HEK293 (cell line): ENCODE data around the gene MYO15B.
"Not testable (repeated sequence)": the region's sequence is repeated elsewhere in the genome, so short reads cannot be mapped to it uniquely, and the experiment has no call there.

Experiments
- CTCF ChIA-PET: fragments of 350-600 bp; formaldehyde crosslinking; extraction: SDS; loops from one replicate; lab custom pipeline; 2021; ENCODE audit warnings: antibody characterized with exemption; lab: Yijun Ruan, JAX
- POLR2A ChIA-PET: fragments of 300-600 bp; formaldehyde crosslinking; extraction: SDS; loops from one replicate; lab custom pipeline; 2020; ENCODE audit warnings: antibody characterized with exemption, inconsistent platforms; lab: Yijun Ruan, JAX
- H3K27ac ChIP-seq: fragments of 200-500 bp; sonication (Bioruptor generic); 2 replicates; pipeline ENCODE4 v1.5.1; 2014; ENCODE audit warnings: low read depth, low read length, control low read depth, inconsistent platforms; ENCODE audit errors: extremely low read depth
- H3K36me3 ChIP-seq, 2 experiments: fragments of 200-500 bp in 1 of 2; sonication (Bioruptor generic) in 1 of 2; 1 replicate in 1 of 2; 2 replicates in 1 of 2; pipeline ENCODE4 v1.5.1; 2014 to 2017; ENCODE audit warnings: inconsistent platforms in 2 of 2, low read length in 2 of 2; ENCODE audit not compliant: control insufficient read depth in 2 of 2, insufficient read depth in 1 of 2
- H3K4me1 ChIP-seq: fragments of 200-500 bp; sonication (Bioruptor generic); 2 replicates; pipeline ENCODE4 v1.5.1; 2014; ENCODE audit warnings: mild to moderate bottlenecking, low read length, inconsistent platforms; ENCODE audit not compliant: control insufficient read depth, insufficient read depth
- H3K4me3 ChIP-seq: 2 replicates; pipeline ENCODE4 v1.5.1; 2011; ENCODE audit warnings: low read depth, mild to moderate bottlenecking, control low read depth, low read length, moderate library complexity
- H3K9me3 ChIP-seq: fragments of 200-500 bp; sonication (Bioruptor generic); 2 replicates; pipeline ENCODE4 v1.5.1; 2014; ENCODE audit warnings: low read depth, low read length, inconsistent platforms; ENCODE audit not compliant: control insufficient read depth, insufficient read depth
- GLIS1 ChIP-seq: fragments of 450-650 bp; formaldehyde crosslinking; IDR thresholded peaks from 2 replicates; pipeline ENCODE4 v1.5.1; 2016; ENCODE audit warnings: missing biosample characterization, missing genetic modification characterization
- INSM2 ChIP-seq: fragments of 450-650 bp; formaldehyde crosslinking; IDR thresholded peaks from 2 replicates; pipeline ENCODE4 v1.5.1; 2016; ENCODE audit warnings: missing biosample characterization, missing genetic modification characterization
- KLF10 ChIP-seq: fragments of 450-650 bp; IDR thresholded peaks from 2 replicates; pipeline ENCODE4 v1.5.1; 2018; ENCODE audit warnings: missing biosample characterization, mild to moderate bottlenecking, missing genetic modification characterization
- SP2 ChIP-seq: fragments of 450-650 bp; formaldehyde crosslinking; IDR thresholded peaks from 2 replicates; pipeline ENCODE4 v1.5.1; 2016; ENCODE audit warnings: missing biosample characterization, missing genetic modification characterization
- ZNF140 ChIP-seq: fragments of 450-650 bp; formaldehyde crosslinking; IDR thresholded peaks from 2 replicates; pipeline ENCODE4 v1.5.1; 2016; ENCODE audit warnings: missing biosample characterization, missing genetic modification characterization
- ZNF148 ChIP-seq: fragments of 450-650 bp; formaldehyde crosslinking; IDR thresholded peaks from 2 replicates; pipeline ENCODE4 v1.5.0; 2017; ENCODE audit warnings: missing biosample characterization, missing genetic modification characterization, borderline replicate concordance
- ZNF335 ChIP-seq: fragments of 450-650 bp; formaldehyde crosslinking; conservative IDR thresholded peaks from 2 replicates; pipeline ENCODE4 v1.5.1; 2016; ENCODE audit warnings: missing biosample characterization, missing genetic modification characterization
- ZNF354C ChIP-seq: fragments of 450-650 bp; formaldehyde crosslinking; IDR thresholded peaks from 2 replicates; pipeline ENCODE4 v1.5.1; 2016; ENCODE audit warnings: missing biosample characterization, missing genetic modification characterization, low read depth, borderline replicate concordance
- ZNF555 ChIP-seq: fragments of 450-650 bp; formaldehyde crosslinking; conservative IDR thresholded peaks from 2 replicates; pipeline ENCODE4 v1.5.1; 2017; ENCODE audit warnings: missing biosample characterization, mild to moderate bottlenecking, missing genetic modification characterization, inconsistent platforms
- ZNF596 ChIP-seq: fragments of 450-650 bp; IDR thresholded peaks from 2 replicates; pipeline ENCODE4 v1.5.0; 2018; ENCODE audit warnings: missing biosample characterization, mild to moderate bottlenecking, missing genetic modification characterization, moderate library complexity
- ZNF600 ChIP-seq: fragments of 450-650 bp; formaldehyde crosslinking; IDR thresholded peaks from 2 replicates; pipeline ENCODE4 v1.5.1; 2016; ENCODE audit warnings: missing biosample characterization, missing genetic modification characterization
- ZNF610 ChIP-seq: fragments of 450-650 bp; formaldehyde crosslinking; IDR thresholded peaks from 2 replicates; pipeline ENCODE4 v1.5.1; 2016; ENCODE audit warnings: missing biosample characterization, missing genetic modification characterization, borderline replicate concordance

The MYO15B gene

DNA sequence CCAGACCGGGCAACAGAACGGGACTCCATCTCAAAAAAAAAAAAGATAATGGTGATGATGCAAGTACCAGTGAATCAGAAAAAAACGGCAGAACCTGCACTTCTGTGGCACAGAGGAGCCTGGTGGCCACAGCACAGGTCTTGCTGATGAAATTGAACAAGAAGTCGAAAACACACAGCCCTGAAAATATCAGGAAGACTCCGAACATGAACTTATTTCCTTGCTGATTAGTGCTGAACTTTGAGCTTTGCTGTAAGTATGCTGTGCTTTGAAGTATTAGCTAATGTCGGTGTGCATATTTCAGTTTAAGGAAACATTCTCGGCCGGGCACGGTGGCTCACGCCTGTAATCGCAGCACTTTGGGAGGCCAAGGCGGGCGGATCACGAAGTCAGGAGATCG lies 10.9 kb upstream of the MYO15B start (continued):
- TF ChIP-seq ZNF140 (tag by site-specific recombination) (no peak), ZNF596 (tag by site-specific recombination) (no peak), ZNF555 (tag by site-specific recombination) (no peak), ZNF148 (tag by site-specific recombination) (no peak)

- CTCF ChIA-PET, result interaction anchor here (1.0 to 4.1 kb wide), 6 partner anchors 19 to 167 kb away, joined by 3 to 24 read pairs (median 4); partner anchors contain the start of genes SMIM5 and TSEN54
- H3K4me1 ChIP-seq, H3K9me3 ChIP-seq, H3K36me3 ChIP-seq, H3K4me3 ChIP-seq, H3K27ac ChIP-seq: not testable (repeated sequence)
- POLR2A ChIA-PET, result interaction anchor here (0.6 kb wide), 1 partner anchor 368 kb away, joined by 3 read pairs; no protein-coding TSS in a partner anchor
- TF ChIP-seq SP2 (peak; percentile 12; the same call in 1 of the 2 replicates), ZNF600 (tag by site-specific recombination) (peak; percentile 48; the same call in 1 of the 2 replicates)
Measured at GRCh38 chr17:75581121-75581725, 6.4 kb upstream of the MYO15B start.

DNA sequence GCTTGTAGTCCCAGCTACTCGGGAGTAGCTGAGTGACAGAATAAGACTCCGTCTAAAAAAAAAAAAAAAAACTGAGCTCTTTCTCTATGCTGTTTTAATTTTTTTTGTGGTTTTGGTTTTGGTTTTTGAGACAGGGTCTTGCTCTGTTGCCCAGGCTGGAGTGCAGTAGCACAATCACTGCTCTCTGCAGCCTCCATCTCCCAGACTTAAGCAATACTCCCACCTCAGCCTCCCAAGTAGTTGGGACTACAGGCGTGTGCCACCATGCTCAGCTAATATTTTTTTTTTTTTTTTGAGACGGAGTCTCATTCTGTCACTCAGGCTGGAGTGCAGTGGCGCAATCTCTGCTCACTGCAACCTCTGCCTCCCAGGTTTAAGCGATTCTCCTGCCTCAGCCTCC lies 4.4 kb upstream of the MYO15B start:
- H3K27ac ChIP-seq, H3K36me3 ChIP-seq, H3K4me1 ChIP-seq, H3K9me3 ChIP-seq, H3K4me3 ChIP-seq: not testable (repeated sequence)
- CTCF ChIA-PET, result interaction anchor here (0.8 to 4.1 kb wide), 4 partner anchors 11 to 739 kb away, joined by 3 to 24 read pairs (median 4); no protein-coding TSS in a partner anchor
- POLR2A ChIA-PET, result interaction anchor here (0.8 to 1.3 kb wide), 4 partner anchors 35 to 272 kb away, joined by 3 to 4 read pairs (median 4); partner anchors contain the start of genes LLGL2 and WBP2

DNA sequence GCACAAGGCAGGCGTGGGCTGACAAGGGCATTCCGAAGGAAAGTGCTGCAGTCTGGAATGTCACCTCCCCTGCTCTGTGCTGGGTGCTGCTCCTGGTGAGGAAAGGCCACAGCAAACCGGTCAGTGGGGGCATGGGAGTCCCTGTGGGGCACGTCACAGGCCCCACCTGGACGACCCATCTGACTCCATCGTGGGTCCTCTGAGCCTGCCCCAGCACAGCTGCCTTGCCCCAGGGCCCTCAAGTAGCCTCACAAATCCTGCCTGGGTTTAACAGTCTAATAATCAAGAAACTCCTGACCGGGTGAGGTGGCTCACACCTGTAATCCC lies 2.8 kb upstream of the MYO15B start:
- peaks cover 2% of the 10 kb centered on the region; the same call in 1 of the 2 replicates for H3K4me1 ChIP-seq
- ChIA-PET POLR2A (no interaction called here), CTCF (interaction anchor here (1.1 to 4.1 kb wide), 3 partner anchors 13 to 49 kb away, joined by 3 to 24 read pairs (median 5); partner anchors contain the start of gene SMIM5)
- H3K36me3 ChIP-seq, result no peaks in the 10 kb centered on the region
- H3K27ac ChIP-seq, result no peak overlapping the region
- H3K9me3 ChIP-seq, result no peaks in the 10 kb centered on the region
- TF ChIP-seq ZNF610 (tag by site-specific recombination) (no peak), ZNF335 (tag by site-specific recombination) (0 out of 2 replicates have a peak, but pooled peaks have one; percentile 16), KLF10 (tag by site-specific recombination) (no peak), GLIS1 (tag by site-specific recombination) (peak; percentile 57), ZNF354C (tag by site-specific recombination) (no peak), INSM2 (tag by site-specific recombination) (no peak)
- no peak overlapping the region for H3K4me3 ChIP-seq
